KBM-7 (cell line): Measurements from ENCODE around the gene AP2M1.
"Not testable (repeated sequence)": the region's sequence is repeated elsewhere in the genome, so short reads cannot be mapped to it uniquely, and the experiment has no call there.

ENCODE experiments used
- DNase-seq: peaks from one replicate; pipeline ENCODE4 v3.0.0-alpha.2; 2015
- in situ Hi-C: fragments of 300-500 bp; cut with MboI; formaldehyde crosslinking; loops from 2 replicates; pipeline ENCODE4 v1.14.3; 2020; ENCODE audit warnings: low sequenced_read_pairs, low pct_unique_long_range_greater_than_20kb, mixed read lengths

The AP2M1 gene

DNA sequence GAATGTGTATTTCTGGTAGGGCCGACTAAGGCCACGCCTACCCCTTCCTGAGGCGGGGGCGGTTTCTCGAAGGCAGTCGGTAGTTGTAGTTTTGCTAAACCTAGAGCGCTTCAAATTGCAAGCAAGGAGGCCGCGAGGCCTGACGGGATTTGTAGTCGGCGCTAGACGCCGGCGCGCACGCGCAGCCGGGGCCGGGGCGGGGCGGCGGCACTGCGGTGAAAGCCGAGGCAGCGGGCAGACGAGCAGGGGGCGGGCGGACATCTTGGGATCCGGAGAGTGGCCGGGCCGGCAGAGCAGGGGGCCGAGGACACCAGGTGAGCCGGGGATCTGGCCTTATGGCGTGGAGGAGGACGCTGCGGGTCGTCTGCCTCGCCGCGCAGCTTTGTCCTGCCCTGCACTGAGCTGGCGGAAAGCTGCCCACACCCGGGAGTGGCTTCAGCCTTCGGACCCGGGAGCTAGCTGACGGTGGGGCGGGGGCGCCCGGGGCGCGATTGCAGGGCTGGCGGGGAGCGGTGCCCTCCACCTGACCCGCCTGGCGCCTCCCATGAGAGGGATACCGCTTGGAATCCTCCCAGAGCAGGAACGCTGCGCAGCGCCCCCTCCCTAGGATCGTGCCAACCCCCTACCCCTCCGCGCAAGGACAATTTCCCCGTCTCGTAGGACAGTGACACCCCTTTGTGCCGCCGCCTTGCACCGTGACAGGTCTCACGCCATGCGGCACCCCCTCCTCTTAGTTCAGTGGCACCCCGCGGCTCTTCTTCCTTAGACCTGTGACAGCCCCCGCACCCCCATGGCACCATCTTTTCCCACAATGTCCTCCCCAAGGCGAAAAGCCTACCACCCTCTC is at the start of gene AP2M1:
Gene AP2M1 (plus strand): TSS at position 210 of the 847 bp plus-strand sequence. CDS start 2,139 bp downstream, outside the sequence.
- in situ Hi-C loops: no loop called here
- peak; percentile 100 for DNase-seq

DNA sequence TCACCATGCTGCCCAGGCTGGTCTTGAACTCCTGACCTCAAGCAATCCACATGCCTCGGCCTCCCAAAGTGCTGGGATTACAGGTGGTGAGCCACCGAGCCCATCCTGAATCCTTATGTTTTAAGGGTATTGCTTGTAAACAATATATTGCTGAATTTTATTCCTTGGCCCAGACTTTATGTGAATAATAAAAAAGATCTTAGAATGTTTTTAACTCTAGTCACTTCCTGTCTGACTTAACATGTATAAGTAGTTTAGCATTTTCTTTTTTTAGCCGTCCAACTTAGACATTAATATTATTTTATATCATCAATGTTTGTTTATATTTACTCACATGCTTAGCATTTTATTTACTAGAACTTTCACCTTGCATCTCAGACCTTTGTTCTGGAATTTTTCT is 48.6 kb upstream of the AP2M1 start:
- in situ Hi-C loops: no loop called here
- DNase-seq: no peak

GRCh38 chr3:184129012-184129411 is 45.6 kb upstream of the AP2M1 start:
- DNase-seq: peak; percentile 47
- in situ Hi-C loops: no loop called here

DNA sequence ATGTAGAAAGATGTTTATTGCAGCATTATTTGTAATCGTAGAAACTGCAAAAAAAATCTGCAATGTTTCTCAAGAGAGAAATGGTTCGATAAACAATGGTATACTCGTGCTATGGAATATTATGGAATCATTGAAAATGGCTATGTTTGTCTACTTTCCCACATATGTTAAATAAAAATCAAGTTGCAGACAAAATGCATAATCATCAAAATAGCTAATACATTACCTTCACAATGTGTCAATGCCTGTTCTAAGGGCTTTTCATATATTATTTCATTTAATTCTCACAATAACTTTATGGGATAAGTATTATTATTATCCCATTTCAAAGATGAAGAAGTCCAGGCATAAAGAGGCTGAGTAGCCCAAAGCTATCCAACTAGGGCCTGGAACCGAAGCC is 41.7 kb upstream of the AP2M1 start:
- DNase-seq: no peak
- in situ Hi-C loops: no loop called here

GRCh38 chr3:184133840-184134745 is 40.6 kb upstream of the AP2M1 start:
- DNase-seq: peak; percentile 84
- in situ Hi-C loops: no loop called here

DNA sequence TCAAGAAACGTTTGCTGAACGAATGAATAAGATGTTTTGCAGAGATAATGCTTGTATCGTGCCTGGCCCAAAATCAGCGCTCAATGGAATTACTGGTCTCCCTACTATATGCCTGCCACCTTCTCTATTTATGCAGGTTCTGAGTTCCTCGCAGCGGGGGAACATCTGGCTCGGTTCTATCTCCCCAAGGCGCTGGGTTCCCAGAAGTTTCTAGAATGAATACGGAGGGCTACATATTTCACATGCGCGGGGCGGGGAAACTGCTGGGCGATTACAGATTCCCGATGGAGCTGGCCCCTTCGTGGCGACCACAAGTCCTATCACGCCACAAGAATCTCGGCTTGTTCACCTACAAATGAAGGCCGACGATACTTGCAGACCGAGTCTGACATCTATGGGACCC is 39.9 kb upstream of the AP2M1 start:
- in situ Hi-C loops: no loop called here
- no peak for DNase-seq

- DNase-seq: peak; percentile 93
- in situ Hi-C loops: no loop called here
These were observed 39.3 kb upstream of the AP2M1 start, which contains the start of gene EIF2B5 for GRCh38 chr3:184135149-184135910. Gene EIF2B5 (plus strand): TSS chr3:184135358. CDS start chr3:184135386, 28 bp downstream.

GRCh38 chr3:184135911-184136260 is 38.8 kb upstream of the AP2M1 start:
- in situ Hi-C loops: no loop called here

DNA sequence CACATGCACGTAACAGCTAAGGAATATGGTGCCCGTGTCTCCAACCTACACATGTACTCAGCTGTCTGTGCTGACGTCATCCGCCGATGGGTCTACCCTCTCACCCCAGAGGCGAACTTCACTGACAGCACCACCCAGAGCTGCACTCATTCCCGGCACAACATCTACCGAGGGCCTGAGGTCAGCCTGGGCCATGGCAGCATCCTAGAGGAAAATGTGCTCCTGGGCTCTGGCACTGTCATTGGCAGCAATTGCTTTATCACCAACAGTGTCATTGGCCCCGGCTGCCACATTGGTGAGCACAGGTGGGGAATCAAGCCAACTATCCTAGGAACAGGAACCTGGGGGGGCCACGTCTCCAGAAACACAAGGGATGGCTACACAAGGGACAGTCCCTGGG is 34.2 kb upstream of the AP2M1 start:
- in situ Hi-C loops: no loop called here
- no peak for DNase-seq

More at GRCh38 chr3:184135911-184136260, 38.8 kb upstream of the AP2M1 start:
- no peak for DNase-seq

DNA sequence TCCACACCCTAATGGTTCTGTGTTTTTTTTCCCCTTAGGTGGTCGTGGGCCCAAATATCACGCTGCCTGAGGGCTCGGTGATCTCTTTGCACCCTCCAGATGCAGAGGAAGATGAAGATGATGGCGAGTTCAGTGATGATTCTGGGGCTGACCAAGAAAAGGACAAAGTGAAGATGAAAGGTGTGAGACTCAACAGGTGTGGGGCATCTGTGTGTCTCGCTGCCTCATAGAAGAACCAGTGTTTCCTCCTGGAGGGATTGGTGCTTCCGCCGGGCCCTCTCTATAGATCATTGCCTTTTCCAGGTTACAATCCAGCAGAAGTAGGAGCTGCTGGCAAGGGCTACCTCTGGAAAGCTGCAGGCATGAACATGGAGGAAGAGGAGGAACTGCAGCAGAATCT is 32.5 kb upstream of the AP2M1 start:
- no peak for DNase-seq
- in situ Hi-C loops: no loop called here

- in situ Hi-C loops: no loop called here
These were observed 31.3 kb upstream of the AP2M1 start for GRCh38 chr3:184143327-184143726.

DNA sequence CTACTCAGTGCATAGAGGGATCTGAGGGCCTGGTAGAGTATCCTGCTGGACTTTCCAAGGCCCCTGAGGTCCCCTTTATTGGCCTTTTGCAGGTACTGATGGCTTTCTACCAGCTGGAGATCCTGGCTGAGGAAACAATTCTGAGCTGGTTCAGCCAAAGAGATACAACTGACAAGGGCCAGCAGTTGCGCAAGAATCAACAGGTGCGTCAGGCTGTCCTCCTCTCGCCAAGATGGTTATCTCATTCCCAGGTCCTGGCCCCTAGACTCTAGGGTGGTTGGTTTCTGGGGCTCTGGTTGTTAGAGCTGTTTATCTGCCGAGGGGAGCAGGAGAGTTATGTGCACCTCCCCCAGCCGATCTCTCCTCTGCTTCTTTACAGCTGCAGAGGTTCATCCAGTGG is 30.1 kb upstream of the AP2M1 start:
- in situ Hi-C loops: no loop called here
- no peak for DNase-seq

More at GRCh38 chr3:184143327-184143726, 31.3 kb upstream of the AP2M1 start:
- no peak for DNase-seq

DNA sequence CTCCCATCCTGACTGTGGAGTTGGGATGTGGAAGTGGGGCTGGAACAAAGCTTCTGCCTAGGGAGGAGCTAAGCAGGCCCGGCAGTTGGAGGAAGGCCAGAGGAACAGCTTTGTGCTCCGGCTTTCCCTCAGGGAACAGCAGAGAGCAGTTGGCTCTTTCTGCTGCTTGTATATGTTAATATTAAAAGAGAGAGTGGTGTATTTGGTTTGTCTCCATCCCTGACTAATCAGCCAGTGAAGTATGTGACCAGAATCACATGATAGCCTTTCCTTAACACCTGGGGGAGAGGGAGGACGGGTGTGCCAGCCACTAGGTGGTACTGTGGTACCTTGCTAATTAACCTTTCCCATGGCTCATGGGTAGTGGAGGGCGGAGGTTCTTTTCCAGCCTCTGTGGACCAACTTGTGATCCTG is 29.5 kb upstream of the AP2M1 start:
- DNase-seq: peak; percentile 41
- in situ Hi-C loops: no loop called here

DNA sequence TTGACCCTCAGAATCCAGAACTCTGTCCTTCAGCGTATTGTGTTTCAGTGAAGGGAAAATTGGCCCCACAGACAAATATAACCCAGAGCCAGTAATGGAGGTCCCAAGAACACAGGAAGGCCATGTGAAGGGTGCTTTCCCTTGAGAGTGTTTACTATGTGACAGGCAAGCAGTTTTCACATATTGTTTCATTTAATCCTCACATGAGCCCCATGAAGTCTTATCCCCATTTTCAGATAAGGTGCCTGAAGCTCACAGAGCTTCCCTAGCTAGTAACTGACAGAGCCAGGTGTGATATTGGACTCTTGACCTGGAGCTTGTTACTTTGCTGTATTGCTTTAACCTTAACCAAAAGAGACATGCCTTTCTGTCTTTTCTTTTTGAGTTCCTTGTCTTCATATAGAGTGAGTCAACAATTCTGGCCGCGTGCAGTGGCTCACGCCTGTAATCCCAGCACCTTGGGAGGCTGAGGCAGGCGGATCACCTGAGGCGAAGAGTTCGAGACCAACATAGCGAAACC is 28.8 kb upstream of the AP2M1 start:
- no peak for DNase-seq
- in situ Hi-C loops: no loop called here

DNA sequence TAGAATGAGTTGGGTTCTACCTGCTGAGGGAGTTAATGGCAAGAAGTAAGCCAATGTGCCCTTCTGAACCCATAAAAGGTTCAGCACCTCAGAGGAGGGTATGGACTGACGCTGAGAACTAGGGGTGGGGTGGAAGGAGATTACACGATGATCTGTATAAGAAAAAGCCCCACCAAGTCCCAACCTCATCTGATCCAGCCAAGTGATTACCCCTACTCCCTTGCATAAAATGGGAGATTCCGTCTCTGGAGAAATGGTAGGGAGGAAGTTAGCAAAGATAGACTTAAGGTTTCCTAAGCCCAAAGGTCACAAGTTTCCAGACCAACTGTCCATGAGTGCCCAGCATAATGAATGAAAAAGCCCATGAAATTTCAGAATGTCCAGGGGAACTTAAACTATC is 26.6 kb upstream of the AP2M1 start:
- in situ Hi-C loops: no loop called here
- no peak for DNase-seq

GRCh38 chr3:184149123-184149522 is 25.5 kb upstream of the AP2M1 start:
- in situ Hi-C loops: no loop called here
- DNase-seq: no peak

GRCh38 chr3:184149770-184150169 is 24.9 kb upstream of the AP2M1 start:
- DNase-seq, in situ Hi-C loops: not testable (repeated sequence)

DNA sequence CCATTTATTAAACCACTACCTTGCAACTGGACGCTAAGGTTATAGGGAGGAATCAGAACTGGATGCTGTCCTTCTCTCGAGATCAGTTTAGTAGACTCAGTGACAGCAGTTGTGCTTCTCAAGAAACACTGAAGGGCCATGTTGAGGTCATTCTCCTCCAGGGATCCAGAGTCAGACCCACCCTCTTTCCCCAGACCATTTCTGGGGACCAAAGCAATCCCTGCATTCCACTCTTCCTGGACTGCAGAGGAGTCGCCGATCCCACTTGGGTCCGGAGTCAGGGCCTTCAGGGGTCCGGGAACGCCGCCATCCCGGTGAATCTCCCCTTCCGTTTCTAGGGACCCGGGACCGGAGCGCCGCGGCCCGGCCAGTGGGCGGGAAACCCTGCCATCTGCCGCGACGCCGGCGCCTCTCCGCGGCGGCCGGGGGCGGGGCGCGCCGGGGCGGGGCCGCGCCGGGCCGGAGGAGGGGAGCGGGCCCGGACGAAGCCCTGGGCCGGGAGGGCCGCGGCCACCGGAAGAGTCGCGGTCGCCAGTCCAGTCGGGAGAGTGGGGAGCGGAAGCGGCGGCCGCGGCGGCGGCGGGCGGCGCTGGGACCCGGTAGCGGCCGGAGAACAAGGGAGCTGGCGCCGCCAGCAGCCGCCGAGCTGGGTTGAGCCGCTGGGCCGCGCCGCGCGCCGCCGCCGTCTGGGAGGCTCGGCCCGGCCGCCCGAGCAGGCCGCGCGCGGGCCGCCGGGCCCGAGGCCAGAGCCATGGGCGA is 19.6 kb upstream of the AP2M1 start, which contains the start of gene DVL3:
Gene DVL3 (plus strand): TSS at position 493 of the 759 bp plus-strand sequence. CDS start 259 bp downstream, at position 752.
- DNase-seq: peak; percentile 42
- in situ Hi-C loops: no loop called here
